ENCODE measurements around the gene VSX1.

DNA sequence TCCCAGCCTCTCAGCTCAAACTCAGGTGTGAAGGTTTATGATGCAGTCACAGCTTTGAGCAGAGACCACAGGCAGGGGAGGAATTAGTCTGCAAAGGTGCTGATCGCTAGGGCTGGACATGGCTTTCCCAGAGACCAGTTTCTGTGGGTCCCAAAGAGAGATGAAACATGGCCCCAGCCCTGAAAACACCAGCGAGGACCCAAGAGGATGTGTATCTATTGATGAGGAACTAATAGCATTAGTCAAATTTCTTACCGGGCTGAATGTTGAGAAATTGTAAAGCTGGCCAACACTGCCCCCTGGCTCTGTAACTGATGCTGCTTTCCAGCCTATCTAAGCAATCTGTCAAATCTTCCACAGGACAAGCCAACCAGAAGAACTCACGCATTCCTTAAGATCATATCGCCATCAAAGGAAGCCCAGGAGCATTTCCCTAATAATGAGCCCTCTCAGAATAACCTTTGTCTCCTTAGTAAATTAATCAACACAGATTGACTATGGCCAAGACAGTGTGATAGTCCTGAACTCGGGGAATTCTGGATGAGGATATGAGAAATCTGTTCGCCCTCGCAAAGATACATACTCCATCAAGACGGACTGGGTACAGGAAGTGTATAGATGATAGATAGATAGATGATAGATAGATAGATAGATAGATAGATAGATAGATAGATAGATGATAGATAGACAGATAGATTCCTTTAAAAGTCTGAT lies 16.2 kb downstream of the VSX1 start:
- TF ChIP-seq, protein P1, sequence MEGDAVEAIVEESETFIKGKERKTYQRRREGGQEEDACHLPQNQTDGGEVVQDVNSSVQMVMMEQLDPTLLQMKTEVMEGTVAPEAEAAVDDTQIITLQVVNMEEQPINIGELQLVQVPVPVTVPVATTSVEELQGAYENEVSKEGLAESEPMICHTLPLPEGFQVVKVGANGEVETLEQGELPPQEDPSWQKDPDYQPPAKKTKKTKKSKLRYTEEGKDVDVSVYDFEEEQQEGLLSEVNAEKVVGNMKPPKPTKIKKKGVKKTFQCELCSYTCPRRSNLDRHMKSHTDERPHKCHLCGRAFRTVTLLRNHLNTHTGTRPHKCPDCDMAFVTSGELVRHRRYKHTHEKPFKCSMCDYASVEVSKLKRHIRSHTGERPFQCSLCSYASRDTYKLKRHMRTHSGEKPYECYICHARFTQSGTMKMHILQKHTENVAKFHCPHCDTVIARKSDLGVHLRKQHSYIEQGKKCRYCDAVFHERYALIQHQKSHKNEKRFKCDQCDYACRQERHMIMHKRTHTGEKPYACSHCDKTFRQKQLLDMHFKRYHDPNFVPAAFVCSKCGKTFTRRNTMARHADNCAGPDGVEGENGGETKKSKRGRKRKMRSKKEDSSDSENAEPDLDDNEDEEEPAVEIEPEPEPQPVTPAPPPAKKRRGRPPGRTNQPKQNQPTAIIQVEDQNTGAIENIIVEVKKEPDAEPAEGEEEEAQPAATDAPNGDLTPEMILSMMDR (optimal IDR thresholded peaks at IDR 0.05 in 1 of 3, IDR thresholded peaks at IDR 0.05 in 1 of 3, conservative IDR thresholded peaks at IDR 0.05 in 1 of 3; ENCODE audit: extremely low read depth in 1 of 3, insufficient read depth in 2 of 3, low read length in 3 of 3): peak; percentile 68 to 82 (median 81)
- no peak for TF ChIP-seq EZH2 (IDR thresholded peaks at IDR 0.05; ENCODE audit: low read length)
